GM18508 (cell line): ENCODE data around the gene COX6A2.

Experiments used
- ATAC-seq: cut with Tn5 transposase; IDR thresholded peaks from one replicate; pipeline ENCODE4 v1.9.1; 2021; ENCODE audit warnings: moderate number of reproducible peaks; ENCODE audit not compliant: insufficient read depth, unreplicated experiment

COX6A2 gene

GRCh38 chr16:31428279-31428597, at the start of gene COX6A2:
COX6A2 (minus strand) TSS chr16:31428360; CDS start chr16:31428325, 35 bp downstream.
- no peak for ATAC-seq

GRCh38 chr16:31477220-31478216, 49.4 kb upstream of the COX6A2 start:
- no peak for ATAC-seq

GRCh38 chr16:31476303-31477219, 48.4 kb upstream of the COX6A2 start:
- no peak for ATAC-seq

- no peak for ATAC-seq
Measured at GRCh38 chr16:31475946-31476302, 47.8 kb upstream of the COX6A2 start.

- no peak for ATAC-seq
Measured at GRCh38 chr16:31474773-31475738, 46.9 kb upstream of the COX6A2 start.

GRCh38 chr16:31474173-31474714, 46.1 kb upstream of the COX6A2 start:
- no peak for ATAC-seq

- ATAC-seq, result no peak
Measured at GRCh38 chr16:31473264-31473984, 45.3 kb upstream of the COX6A2 start.

- ATAC-seq, result no peak
Measured at GRCh38 chr16:31472709-31473203, 44.6 kb upstream of the COX6A2 start.

- ATAC-seq, result no peak
Measured at GRCh38 chr16:31471875-31472708, 43.9 kb upstream of the COX6A2 start, which contains the start of gene TGFB1I1. TGFB1I1 (plus strand) TSS chr16:31472152; CDS start chr16:31472189, 37 bp downstream.

GRCh38 chr16:31471241-31471874, 43.2 kb upstream of the COX6A2 start:
- no peak for ATAC-seq

GRCh38 chr16:31470615-31471014, 42.5 kb upstream of the COX6A2 start:
- no peak for ATAC-seq

GRCh38 chr16:31467858-31468257, 39.7 kb upstream of the COX6A2 start:
- no peak for ATAC-seq

- no peak for ATAC-seq
Measured at GRCh38 chr16:31467151-31467773, 39.1 kb upstream of the COX6A2 start.

GRCh38 chr16:31466381-31466841, 38.3 kb upstream of the COX6A2 start:
- no peak for ATAC-seq

- ATAC-seq, result no peak
Measured at GRCh38 chr16:31465788-31466370, 37.7 kb upstream of the COX6A2 start.

- no peak for ATAC-seq
Measured at GRCh38 chr16:31464781-31465260, 36.7 kb upstream of the COX6A2 start.
